Body of pancreas (tissue), 4 donors: ENCODE results near the gene METTL4. TPM values are rescaled to one million over a fixed set of nuclear protein-coding genes. Genes with fewer than 3 reads are reported as not detected.

Experiments
- ATAC-seq: fragments of 150-250 bp; one replicate; pipeline ENCODE4 v1.9.1; 2016
- DNase-seq, 4 donors: peaks; one replicate each; pipeline ENCODE4 v3.0.0-alpha.2; 2019
- H3K27ac ChIP-seq, 4 donors: fragments of 200-600 bp; sonication (generic); 1 replicate in 3 of 4; 2 replicates in 1 of 4; pipeline versions ENCODE4 v1.5.1 to v1.6.1; 2016 to 2019; ENCODE audit warnings: mild to moderate bottlenecking in 1 of 4, mixed read lengths in 1 of 4, moderate library complexity in 1 of 4
- H3K27me3 ChIP-seq, 2 donors: fragments of 200-600 bp; sonication (generic); one replicate each; pipeline ENCODE4 v1.6.0; 2016; ENCODE audit warnings: mild to moderate bottlenecking in 1 of 2
- H3K36me3 ChIP-seq, 2 donors: fragments of 200-600 bp; sonication (generic); replicated peaks in 1 of 2; 2 replicates each; pipeline ENCODE4 v1.5.1; 2016; ENCODE audit warnings: low read depth in 2 of 2; ENCODE audit not compliant: insufficient read depth in 1 of 2
- H3K4me1 ChIP-seq: fragments of 200-600 bp; sonication (generic); one replicate; pipeline ENCODE4 v1.6.0; 2016
- H3K4me3 ChIP-seq, 2 donors: fragments of 200-600 bp; sonication (generic); 1 replicate in 1 of 2; 2 replicates in 1 of 2; pipeline ENCODE4 v1.5.1; 2016 to 2019
- H3K9me3 ChIP-seq, 3 donors: fragments of 200-600 bp; sonication (generic); 1 replicate in 2 of 3; 2 replicates in 1 of 3; pipeline ENCODE4 v1.5.1; 2016
- CTCF ChIP-seq, 7 experiments: fragments of 450-650 bp in 4 of 7; fragments of 200-600 bp in 3 of 7; sonication (generic) in 3 of 7; IDR thresholded peaks; one replicate each; pipeline ENCODE4 v1.5.1; 2016 to 2019; ENCODE audit warnings: antibody characterized with exemption in 7 of 7
- POLR2A ChIP-seq, 3 donors: fragments of 450-650 bp; IDR thresholded peaks; one replicate each; pipeline ENCODE4 v1.6.1; 2016; ENCODE audit warnings: antibody characterized with exemption in 3 of 3, mild to moderate bottlenecking in 2 of 3
- WGBS, 2 donors: methylation state at CpG; one replicate each; pipeline ENCODE4 v1.1.5; 2017; 5-methylcytosine and 5-hydroxymethylcytosine counted together
- intact Hi-C: fragments of 100-400 bp; cut with DNase I; formaldehyde crosslinking; loops from one replicate; pipeline ENCODE4 v1.15.1; 2023
- total RNA-seq, 2 donors: library from RNA; depleted of rRNA; stranded (reverse); fragments of >200 nt; gene quantifications; one replicate each; pipeline ENCODE4 v1.1.0, GENCODE V29; 2016

Gene METTL4
- total RNA-seq, 2 donors from 2014 or later = 1.8 to 4.3 TPM

- H3K9me3 ChIP-seq = no peaks in the 10 kb centered on the region
- no peak for TF ChIP-seq CTCF (IDR thresholded peaks at IDR 0.05)
- TF ChIP-seq POLR2A (IDR thresholded peaks at IDR 0.05) = no peak
- H3K27ac ChIP-seq = no peak overlapping the region
- H3K4me3 ChIP-seq = no peak overlapping the region
- no peaks in the 10 kb centered on the region for H3K36me3 ChIP-seq
- DNase-seq (no peak), ATAC-seq (no peak)
- H3K4me1 ChIP-seq = peaks cover 5% of the 10 kb centered on the region
- H3K27me3 ChIP-seq = no peaks in the 10 kb centered on the region
- 81 to 91% methylated on average over 5 of the region's 5 CpGs for WGBS, 2 donors
- intact Hi-C loops = no loop called here
These were observed 39.2 kb upstream of the METTL4 start for GRCh38 chr18:2610549-2610948.

GRCh38 chr18:2609604-2610003, 38.3 kb upstream of the METTL4 start:
- TF ChIP-seq POLR2A (IDR thresholded peaks at IDR 0.05) (no peak), CTCF (IDR thresholded peaks at IDR 0.05) (no peak)
- no peaks in the 10 kb centered on the region for H3K9me3 ChIP-seq
- 97 to 100% methylated on average over 2 of the region's 2 CpGs for WGBS, 2 donors
- H3K4me1 ChIP-seq = peaks cover 5% of the 10 kb centered on the region
- no peak overlapping the region for H3K27ac ChIP-seq
- no peak for ATAC-seq
- H3K4me3 ChIP-seq = no peak overlapping the region
- DNase-seq = no peak
- intact Hi-C loops = no loop called here
- no peaks in the 10 kb centered on the region for H3K27me3 ChIP-seq
- H3K36me3 ChIP-seq = no peaks in the 10 kb centered on the region

- WGBS, 2 donors = 76 to 78% methylated on average over 2 of the region's 2 CpGs
- no peak for TF ChIP-seq POLR2A (IDR thresholded peaks at IDR 0.05)
- no peak for TF ChIP-seq CTCF (IDR thresholded peaks at IDR 0.05)
- Histone ChIP-seq H3K4me1 (peaks cover 5% of the 10 kb centered on the region), H3K27me3 (no peaks in the 10 kb centered on the region), H3K27ac (peak overlapping the region in 1 of 4 donors; percentile 61), H3K36me3 (no peaks in the 10 kb centered on the region), H3K9me3 (no peaks in the 10 kb centered on the region), H3K4me3 (no peak overlapping the region)
- ATAC-seq = no peak
- no peak for DNase-seq
- intact Hi-C loops = no loop called here
These were observed 35.0 kb upstream of the METTL4 start for GRCh38 chr18:2606335-2606734.

GRCh38 chr18:2602844-2603243, 31.5 kb upstream of the METTL4 start:
- Histone ChIP-seq H3K9me3 (no peaks in the 10 kb centered on the region), H3K27ac (no peak overlapping the region), H3K27me3 (no peaks in the 10 kb centered on the region), H3K36me3 (no peaks in the 10 kb centered on the region), H3K4me1 (peaks cover 5% of the 10 kb centered on the region), H3K4me3 (no peak overlapping the region)
- intact Hi-C loops = no loop called here
- TF ChIP-seq CTCF (IDR thresholded peaks at IDR 0.05) (no peak), POLR2A (IDR thresholded peaks at IDR 0.05) (no peak)
- ATAC-seq (no peak), DNase-seq (no peak)

- Histone ChIP-seq H3K4me1 (no peaks in the 10 kb centered on the region), H3K27ac (no peak overlapping the region), H3K36me3 (no peaks in the 10 kb centered on the region), H3K27me3 (no peaks in the 10 kb centered on the region), H3K4me3 (no peak overlapping the region), H3K9me3 (no peaks in the 10 kb centered on the region)
- 85 to 92% methylated on average over 5 of the region's 5 CpGs for WGBS, 2 donors
- ATAC-seq (no peak), DNase-seq (no peak)
- no peak for TF ChIP-seq CTCF (IDR thresholded peaks at IDR 0.05)
- no peak for TF ChIP-seq POLR2A (IDR thresholded peaks at IDR 0.05)
- intact Hi-C loops = no loop called here
These were observed 26.3 kb upstream of the METTL4 start for GRCh38 chr18:2597639-2598038.
